T-helper 2 cell treated with Interferon-gamma antibody and Interleukin-4, amounts not matched to agents 5 μg/mL and 100 μg/mL, for 36 hours (primary cell): Measurements from ENCODE around the gene ALDH1L2.

Source experiments
- DNase-seq: peaks from one replicate; pipeline ENCODE4 v3.0.0; 2021; ENCODE audit warnings: low spot score
- H3K27ac Mint-ChIP-seq: one replicate; pipeline ENCODE4 v1.8.0; 2021; ENCODE audit warnings: mild to moderate bottlenecking, mixed read lengths
- H3K27me3 Mint-ChIP-seq: one replicate; pipeline ENCODE4 v1.8.0; 2021; ENCODE audit warnings: low read depth, mixed read lengths
- H3K36me3 Mint-ChIP-seq: one replicate; pipeline ENCODE4 v1.8.0; 2021; ENCODE audit warnings: low read depth, mixed read lengths
- H3K4me1 Mint-ChIP-seq: one replicate; pipeline ENCODE4 v1.8.0; 2021; ENCODE audit warnings: low read depth, mixed read lengths
- H3K4me3 Mint-ChIP-seq: one replicate; pipeline ENCODE4 v1.8.0; 2022; ENCODE audit warnings: mild to moderate bottlenecking, moderate library complexity, mixed read lengths
- H3K9me3 Mint-ChIP-seq: one replicate; pipeline ENCODE4 v1.8.0; 2021; ENCODE audit warnings: mixed read lengths

The ALDH1L2 gene

GRCh38 chr12:105084251-105085250 lies at the start of gene ALDH1L2:
ALDH1L2 (minus strand) TSS chr12:105084458; CDS start chr12:105084436, 22 bp downstream.
- peaks cover 11% of the 10 kb centered on the region for H3K4me1 Mint-ChIP-seq
- H3K27me3 Mint-ChIP-seq = peaks cover 29% of the 10 kb centered on the region
- peak within 1 kb of the TSS; percentile 83 for H3K4me3 Mint-ChIP-seq
- no peaks in the 10 kb centered on the region for H3K36me3 Mint-ChIP-seq
- H3K9me3 Mint-ChIP-seq = peaks cover 5% of the 10 kb centered on the region
- peak; percentile 69 for DNase-seq
- peak within 1 kb of the TSS; percentile 50 for H3K27ac Mint-ChIP-seq

- no peak for DNase-seq
- Mint-ChIP-seq H3K9me3 (no peaks in the 10 kb centered on the region), H3K27ac (no peak overlapping the region), H3K36me3 (peaks cover 65% of the 10 kb centered on the region), H3K4me3 (no peak overlapping the region), H3K27me3 (no peaks in the 10 kb centered on the region), H3K4me1 (peaks cover 4% of the 10 kb centered on the region)
Measured at GRCh38 chr12:105120551-105120950, 36.3 kb upstream of the ALDH1L2 start.

GRCh38 chr12:105116969-105117368 lies 32.7 kb upstream of the ALDH1L2 start:
- Mint-ChIP-seq H3K9me3 (no peaks in the 10 kb centered on the region), H3K27me3 (no peaks in the 10 kb centered on the region), H3K36me3 (peaks cover 68% of the 10 kb centered on the region), H3K27ac (no peak overlapping the region), H3K4me3 (no peak overlapping the region), H3K4me1 (peaks cover 20% of the 10 kb centered on the region)
- DNase-seq = no peak

- H3K27ac Mint-ChIP-seq = no peak overlapping the region
- no peak overlapping the region for H3K4me3 Mint-ChIP-seq
- H3K9me3 Mint-ChIP-seq = no peaks in the 10 kb centered on the region
- H3K36me3 Mint-ChIP-seq = peaks cover 52% of the 10 kb centered on the region
- peaks cover 41% of the 10 kb centered on the region for H3K4me1 Mint-ChIP-seq
- no peak for DNase-seq
- no peaks in the 10 kb centered on the region for H3K27me3 Mint-ChIP-seq
Measured at GRCh38 chr12:105113094-105113493, 28.8 kb upstream of the ALDH1L2 start.

GRCh38 chr12:105110851-105111250 lies 26.6 kb upstream of the ALDH1L2 start:
- no peak overlapping the region for H3K27ac Mint-ChIP-seq
- no peaks in the 10 kb centered on the region for H3K27me3 Mint-ChIP-seq
- no peaks in the 10 kb centered on the region for H3K9me3 Mint-ChIP-seq
- no peak overlapping the region for H3K4me3 Mint-ChIP-seq
- peaks cover 38% of the 10 kb centered on the region for H3K36me3 Mint-ChIP-seq
- peaks cover 51% of the 10 kb centered on the region for H3K4me1 Mint-ChIP-seq
- DNase-seq = no peak

- peak overlapping the region; percentile 98 for H3K4me3 Mint-ChIP-seq
- DNase-seq = no peak
Measured at GRCh38 chr12:105109465-105110212, 25.4 kb upstream of the ALDH1L2 start.

GRCh38 chr12:105107494-105108371 lies 23.5 kb upstream of the ALDH1L2 start, which contains the start of gene WASHC4:
WASHC4 (plus strand) TSS chr12:105107731; CDS start chr12:105107801, 70 bp downstream.
- peaks cover 16% of the 10 kb centered on the region for H3K36me3 Mint-ChIP-seq

More at GRCh38 chr12:105109465-105110212, 25.4 kb upstream of the ALDH1L2 start:
- H3K27me3 Mint-ChIP-seq = peaks cover 4% of the 10 kb centered on the region
- H3K4me1 Mint-ChIP-seq = peaks cover 49% of the 10 kb centered on the region
- peak overlapping the region; percentile 58 for H3K27ac Mint-ChIP-seq
- H3K36me3 Mint-ChIP-seq = peaks cover 31% of the 10 kb centered on the region
- peaks cover 4% of the 10 kb centered on the region for H3K9me3 Mint-ChIP-seq

GRCh38 chr12:105107171-105107493 lies 22.9 kb upstream of the ALDH1L2 start:
- DNase-seq = no peak
- Mint-ChIP-seq H3K27ac (peak overlapping the region; percentile 89), H3K27me3 (peaks cover 19% of the 10 kb centered on the region), H3K4me1 (peaks cover 34% of the 10 kb centered on the region), H3K9me3 (peaks cover 4% of the 10 kb centered on the region), H3K4me3 (peak overlapping the region; percentile 98), H3K36me3 (peaks cover 11% of the 10 kb centered on the region)

More at GRCh38 chr12:105107494-105108371, 23.5 kb upstream of the ALDH1L2 start, which contains the start of gene WASHC4:
- peaks cover 13% of the 10 kb centered on the region for H3K27me3 Mint-ChIP-seq
- peak; percentile 97 for DNase-seq
- H3K4me1 Mint-ChIP-seq = peaks cover 37% of the 10 kb centered on the region
- peak within 1 kb of the TSS; percentile 98 for H3K4me3 Mint-ChIP-seq
- peaks cover 4% of the 10 kb centered on the region for H3K9me3 Mint-ChIP-seq
- peak within 1 kb of the TSS; percentile 97 for H3K27ac Mint-ChIP-seq

- Mint-ChIP-seq H3K36me3 (peaks cover 8% of the 10 kb centered on the region), H3K4me1 (peaks cover 30% of the 10 kb centered on the region), H3K27ac (peak overlapping the region; percentile 89), H3K4me3 (peak overlapping the region; percentile 98), H3K9me3 (peaks cover 4% of the 10 kb centered on the region), H3K27me3 (peaks cover 22% of the 10 kb centered on the region)
- no peak for DNase-seq
Measured at GRCh38 chr12:105106621-105107020, 22.4 kb upstream of the ALDH1L2 start.

GRCh38 chr12:105104762-105105161 lies 20.5 kb upstream of the ALDH1L2 start:
- no peak for DNase-seq
- peaks cover 4% of the 10 kb centered on the region for H3K9me3 Mint-ChIP-seq
- no peak overlapping the region for H3K4me3 Mint-ChIP-seq
- peaks cover 32% of the 10 kb centered on the region for H3K27me3 Mint-ChIP-seq
- peaks cover 3% of the 10 kb centered on the region for H3K36me3 Mint-ChIP-seq
- H3K4me1 Mint-ChIP-seq = peaks cover 27% of the 10 kb centered on the region
- no peak overlapping the region for H3K27ac Mint-ChIP-seq

GRCh38 chr12:105102673-105103072 lies 18.4 kb upstream of the ALDH1L2 start:
- peaks cover 16% of the 10 kb centered on the region for H3K4me1 Mint-ChIP-seq
- no peak overlapping the region for H3K27ac Mint-ChIP-seq
- DNase-seq = no peak
- peaks cover 51% of the 10 kb centered on the region for H3K27me3 Mint-ChIP-seq
- H3K36me3 Mint-ChIP-seq = no peaks in the 10 kb centered on the region
- H3K9me3 Mint-ChIP-seq = peaks cover 4% of the 10 kb centered on the region
- no peak overlapping the region for H3K4me3 Mint-ChIP-seq

- Mint-ChIP-seq H3K4me1 (peaks cover 6% of the 10 kb centered on the region), H3K27me3 (peaks cover 60% of the 10 kb centered on the region), H3K4me3 (no peak overlapping the region), H3K9me3 (peaks cover 10% of the 10 kb centered on the region), H3K36me3 (no peaks in the 10 kb centered on the region), H3K27ac (no peak overlapping the region)
- no peak for DNase-seq
Measured at GRCh38 chr12:105100998-105101397, 16.7 kb upstream of the ALDH1L2 start.
